Sigmoid colon (tissue), 3 donors: Measurements from ENCODE around the gene PERM1.

Experiments
- POLR2A ChIP-seq, 2 donors: fragments of 450-650 bp; IDR thresholded peaks; one replicate each; pipeline ENCODE4 v1.6.1; 2016; ENCODE audit warnings: antibody characterized with exemption in 2 of 2, mild to moderate bottlenecking in 2 of 2, moderate library complexity in 2 of 2
- TF ChIP-seq, protein P1 (sequence below), 4 experiments: fragments of 450-650 bp in 3 of 4; fragments of 200-600 bp in 1 of 4; IDR thresholded peaks; one replicate each; pipeline ENCODE4 v1.5.1; 2016 to 2019; ENCODE audit warnings: antibody characterized with exemption in 4 of 4, mild to moderate bottlenecking in 3 of 4, moderate library complexity in 2 of 4

DNA sequence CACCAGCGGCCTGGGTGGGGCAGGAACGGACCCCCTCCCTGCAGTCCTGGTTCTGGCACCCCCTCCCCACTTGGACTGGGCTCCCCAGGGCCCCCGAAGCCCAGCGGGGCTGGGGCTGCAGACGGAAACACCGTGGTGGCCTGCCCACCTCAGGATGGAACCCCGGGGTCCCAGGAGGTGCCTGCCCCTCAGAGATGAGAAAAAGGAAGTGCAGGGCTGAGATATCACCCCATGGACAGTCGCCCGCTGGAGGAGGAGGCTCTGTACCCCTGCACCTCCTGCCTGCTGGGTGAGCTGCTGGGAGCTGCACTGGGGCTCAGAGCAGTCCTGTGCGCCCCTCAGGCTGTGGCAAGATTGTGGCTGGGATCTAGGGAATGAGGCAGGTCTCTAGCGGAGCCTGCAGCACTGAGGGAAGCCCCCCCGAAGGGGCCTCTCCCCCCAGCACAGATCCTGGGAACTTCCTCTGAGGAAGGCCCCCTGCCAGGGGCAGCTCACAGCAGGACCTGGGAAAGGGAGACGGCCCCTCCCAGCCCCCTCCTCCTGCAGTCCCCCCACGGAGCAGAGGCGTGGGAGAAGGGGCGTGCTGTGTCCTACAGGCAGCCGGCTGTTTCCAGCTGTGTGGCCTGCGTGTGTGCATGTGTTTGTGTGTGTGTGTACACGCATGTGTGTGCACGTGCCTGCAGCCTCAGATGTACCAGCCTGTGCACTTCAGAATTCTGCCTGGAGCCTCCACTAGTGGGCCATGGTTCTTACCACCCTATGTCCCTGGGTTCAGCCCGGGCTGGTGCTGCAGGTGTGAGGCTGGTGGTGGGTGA is 44.9 kb upstream of the PERM1 start:
- TF ChIP-seq, protein P1, sequence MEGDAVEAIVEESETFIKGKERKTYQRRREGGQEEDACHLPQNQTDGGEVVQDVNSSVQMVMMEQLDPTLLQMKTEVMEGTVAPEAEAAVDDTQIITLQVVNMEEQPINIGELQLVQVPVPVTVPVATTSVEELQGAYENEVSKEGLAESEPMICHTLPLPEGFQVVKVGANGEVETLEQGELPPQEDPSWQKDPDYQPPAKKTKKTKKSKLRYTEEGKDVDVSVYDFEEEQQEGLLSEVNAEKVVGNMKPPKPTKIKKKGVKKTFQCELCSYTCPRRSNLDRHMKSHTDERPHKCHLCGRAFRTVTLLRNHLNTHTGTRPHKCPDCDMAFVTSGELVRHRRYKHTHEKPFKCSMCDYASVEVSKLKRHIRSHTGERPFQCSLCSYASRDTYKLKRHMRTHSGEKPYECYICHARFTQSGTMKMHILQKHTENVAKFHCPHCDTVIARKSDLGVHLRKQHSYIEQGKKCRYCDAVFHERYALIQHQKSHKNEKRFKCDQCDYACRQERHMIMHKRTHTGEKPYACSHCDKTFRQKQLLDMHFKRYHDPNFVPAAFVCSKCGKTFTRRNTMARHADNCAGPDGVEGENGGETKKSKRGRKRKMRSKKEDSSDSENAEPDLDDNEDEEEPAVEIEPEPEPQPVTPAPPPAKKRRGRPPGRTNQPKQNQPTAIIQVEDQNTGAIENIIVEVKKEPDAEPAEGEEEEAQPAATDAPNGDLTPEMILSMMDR (IDR thresholded peaks at IDR 0.05), result no peak
- no peak for TF ChIP-seq POLR2A (IDR thresholded peaks at IDR 0.05)
